ENCODE measurements around the gene CEP152. TPM values are rescaled to one million over a fixed set of nuclear protein-coding genes. Genes with fewer than 3 reads are reported as not detected.

The CEP152 gene
- total RNA-seq, 1 donor from 2014 or later = 4.2 TPM

- no peaks in the 10 kb centered on the region for H3K36me3 ChIP-seq (ENCODE audit: insufficient read depth, low read length)
- no peak overlapping the region for H3K4me3 Mint-ChIP-seq (ENCODE audit: unreplicated experiment)
- H3K9ac ChIP-seq (ENCODE audit: low read length) = no peak overlapping the region
- DNase-seq (ENCODE audit: low read depth) (peak; percentile 82), FAIRE-seq (no peak)
- no peaks in the 10 kb centered on the region for H4K20me1 ChIP-seq (ENCODE audit: insufficient read depth, low read length)
- no peaks in the 10 kb centered on the region for H3K27me3 ChIP-seq (ENCODE audit: insufficient read depth, low read length)
- H3K4me3 ChIP-seq (ENCODE audit: insufficient read depth, low read depth, low read length) = no peak overlapping the region
- H3K27ac ChIP-seq (ENCODE audit: low read depth, low read length) = peak overlapping the region; percentile 10
- H3K4me2 ChIP-seq (ENCODE audit: low read length) = peak overlapping the region; percentile 46
- peaks cover 11% of the 10 kb centered on the region for H3K4me1 Mint-ChIP-seq (ENCODE audit: low read depth, unreplicated experiment)
- H3K9me3 Mint-ChIP-seq (ENCODE audit: unreplicated experiment) = peaks cover 5% of the 10 kb centered on the region
- no peak overlapping the region for H2AFZ ChIP-seq (ENCODE audit: low read depth, low read length)
- no peak for TF ChIP-seq EZH2 (IDR thresholded peaks at IDR 0.05; ENCODE audit: insufficient read depth, low read length)
- TF ChIP-seq, protein P1, sequence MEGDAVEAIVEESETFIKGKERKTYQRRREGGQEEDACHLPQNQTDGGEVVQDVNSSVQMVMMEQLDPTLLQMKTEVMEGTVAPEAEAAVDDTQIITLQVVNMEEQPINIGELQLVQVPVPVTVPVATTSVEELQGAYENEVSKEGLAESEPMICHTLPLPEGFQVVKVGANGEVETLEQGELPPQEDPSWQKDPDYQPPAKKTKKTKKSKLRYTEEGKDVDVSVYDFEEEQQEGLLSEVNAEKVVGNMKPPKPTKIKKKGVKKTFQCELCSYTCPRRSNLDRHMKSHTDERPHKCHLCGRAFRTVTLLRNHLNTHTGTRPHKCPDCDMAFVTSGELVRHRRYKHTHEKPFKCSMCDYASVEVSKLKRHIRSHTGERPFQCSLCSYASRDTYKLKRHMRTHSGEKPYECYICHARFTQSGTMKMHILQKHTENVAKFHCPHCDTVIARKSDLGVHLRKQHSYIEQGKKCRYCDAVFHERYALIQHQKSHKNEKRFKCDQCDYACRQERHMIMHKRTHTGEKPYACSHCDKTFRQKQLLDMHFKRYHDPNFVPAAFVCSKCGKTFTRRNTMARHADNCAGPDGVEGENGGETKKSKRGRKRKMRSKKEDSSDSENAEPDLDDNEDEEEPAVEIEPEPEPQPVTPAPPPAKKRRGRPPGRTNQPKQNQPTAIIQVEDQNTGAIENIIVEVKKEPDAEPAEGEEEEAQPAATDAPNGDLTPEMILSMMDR (IDR thresholded peaks at IDR 0.05; ENCODE audit: insufficient read depth, low read depth, low read length) = no peak
- H3K9me3 ChIP-seq (ENCODE audit: insufficient read depth, low read depth, low read length) = peaks cover 4% of the 10 kb centered on the region
- no peaks in the 10 kb centered on the region for H3K27me3 Mint-ChIP-seq (ENCODE audit: low read depth, unreplicated experiment)
- peak overlapping the region; percentile 94 for H3K27ac Mint-ChIP-seq (ENCODE audit: unreplicated experiment)
- H3K79me2 ChIP-seq (ENCODE audit: insufficient read depth, low read length) = no peaks in the 10 kb centered on the region
- peaks cover 7% of the 10 kb centered on the region for H3K4me1 ChIP-seq (ENCODE audit: insufficient read depth, low read length)
- H3K36me3 Mint-ChIP-seq (ENCODE audit: low read depth, unreplicated experiment) = peaks cover 2% of the 10 kb centered on the region
Measured at GRCh38 chr15:48703544-48703943, 107.3 kb downstream of the CEP152 start.

- Histone ChIP-seq H3K36me3 (ENCODE audit: insufficient read depth, low read length) (no peaks in the 10 kb centered on the region), H4K20me1 (ENCODE audit: insufficient read depth, low read length) (no peaks in the 10 kb centered on the region), H3K27ac (ENCODE audit: low read depth, low read length) (peak overlapping the region; percentile 10), H3K4me1 (ENCODE audit: insufficient read depth, low read length) (peaks cover 7% of the 10 kb centered on the region), H3K4me2 (ENCODE audit: low read length) (peak overlapping the region; percentile 46), H3K27me3 (ENCODE audit: insufficient read depth, low read length) (no peaks in the 10 kb centered on the region), H3K9ac (ENCODE audit: low read length) (no peak overlapping the region), H3K4me3 (ENCODE audit: insufficient read depth, low read depth, low read length) (no peak overlapping the region), H3K79me2 (ENCODE audit: insufficient read depth, low read length) (no peaks in the 10 kb centered on the region), H2AFZ (ENCODE audit: low read depth, low read length) (no peak overlapping the region), H3K9me3 (ENCODE audit: insufficient read depth, low read depth, low read length) (peaks cover 4% of the 10 kb centered on the region)
- Mint-ChIP-seq H3K4me3 (ENCODE audit: unreplicated experiment) (no peak overlapping the region), H3K27ac (ENCODE audit: unreplicated experiment) (peak overlapping the region; percentile 94), H3K36me3 (ENCODE audit: low read depth, unreplicated experiment) (peaks cover 2% of the 10 kb centered on the region), H3K4me1 (ENCODE audit: low read depth, unreplicated experiment) (peaks cover 11% of the 10 kb centered on the region), H3K27me3 (ENCODE audit: low read depth, unreplicated experiment) (no peaks in the 10 kb centered on the region), H3K9me3 (ENCODE audit: unreplicated experiment) (peaks cover 5% of the 10 kb centered on the region)
- FAIRE-seq (no peak), DNase-seq (ENCODE audit: low read depth) (no peak)
- TF ChIP-seq, protein P1 (IDR thresholded peaks at IDR 0.05; ENCODE audit: insufficient read depth, low read depth, low read length) = no peak
- no peak for TF ChIP-seq EZH2 (IDR thresholded peaks at IDR 0.05; ENCODE audit: insufficient read depth, low read length)
Measured at GRCh38 chr15:48702569-48703236, 108.2 kb downstream of the CEP152 start.

- H3K9me3 ChIP-seq (ENCODE audit: insufficient read depth, low read depth, low read length) = no peaks in the 10 kb centered on the region
- H3K4me1 ChIP-seq (ENCODE audit: insufficient read depth, low read length) = peaks cover 45% of the 10 kb centered on the region
- TF ChIP-seq, protein P1 (IDR thresholded peaks at IDR 0.05; ENCODE audit: insufficient read depth, low read depth, low read length) = no peak
- no peak for TF ChIP-seq EZH2 (IDR thresholded peaks at IDR 0.05; ENCODE audit: insufficient read depth, low read length)
- no peak overlapping the region for H3K4me2 ChIP-seq (ENCODE audit: low read length)
- Mint-ChIP-seq H3K27me3 (ENCODE audit: low read depth, unreplicated experiment) (no peaks in the 10 kb centered on the region), H3K4me1 (ENCODE audit: low read depth, unreplicated experiment) (peaks cover 36% of the 10 kb centered on the region), H3K27ac (ENCODE audit: unreplicated experiment) (peak overlapping the region; percentile 96), H3K9me3 (ENCODE audit: unreplicated experiment) (no peaks in the 10 kb centered on the region), H3K4me3 (ENCODE audit: unreplicated experiment) (peak overlapping the region; percentile 22), H3K36me3 (ENCODE audit: low read depth, unreplicated experiment) (no peaks in the 10 kb centered on the region)
- DNase-seq (ENCODE audit: low read depth) (peak; percentile 35), FAIRE-seq (no peak)
- H2AFZ ChIP-seq (ENCODE audit: low read depth, low read length) = no peak overlapping the region
- no peak overlapping the region for H3K9ac ChIP-seq (ENCODE audit: low read length)
- no peaks in the 10 kb centered on the region for H3K79me2 ChIP-seq (ENCODE audit: insufficient read depth, low read length)
- no peaks in the 10 kb centered on the region for H4K20me1 ChIP-seq (ENCODE audit: insufficient read depth, low read length)
- H3K4me3 ChIP-seq (ENCODE audit: insufficient read depth, low read depth, low read length) = no peak overlapping the region
- no peaks in the 10 kb centered on the region for H3K36me3 ChIP-seq (ENCODE audit: insufficient read depth, low read length)
- H3K27me3 ChIP-seq (ENCODE audit: insufficient read depth, low read length) = no peaks in the 10 kb centered on the region
- H3K27ac ChIP-seq (ENCODE audit: low read depth, low read length) = peak overlapping the region; percentile 89
Measured at GRCh38 chr15:48696627-48697312, 114.1 kb downstream of the CEP152 start.

Data from astrocyte (in vitro differentiated cells and primary cell).